Measurements from ENCODE around the gene REEP3.

REEP3 gene

GRCh38 chr10:63629363-63630084 is 108.3 kb downstream of the REEP3 start:
- peak; percentile 32 for DNase-seq (ENCODE audit: insufficient read length, low spot score)
- peak; percentile 73 for FAIRE-seq
- TF ChIP-seq TAF1 (IDR thresholded peaks at IDR 0.05; ENCODE audit: low read depth, low read length) (0 out of 2 replicates have a peak, but pooled peaks have one; percentile 23), POLR2A (IDR thresholded peaks at IDR 0.05; ENCODE audit: low read depth, low read length) (no peak), PAX5 (IDR thresholded peaks at IDR 0.05; ENCODE audit: insufficient read depth, low read length, severe bottlenecking) (no peak), POLR2AphosphoS5 (IDR thresholded peaks at IDR 0.05; ENCODE audit: low read depth, low read length) (no peak; the same call in 1 of the 2 replicates), POU2F2 (IDR thresholded peaks at IDR 0.05; ENCODE audit: low read depth, low read length) (peak; percentile 59; the same call in 1 of the 2 replicates), SPI1 (IDR thresholded peaks at IDR 0.05; ENCODE audit: low read depth, low read length) (no peak)

GRCh38 chr10:63630085-63630930 is 109.1 kb downstream of the REEP3 start:
- TF ChIP-seq POLR2AphosphoS5 (IDR thresholded peaks at IDR 0.05; ENCODE audit: low read depth, low read length) (no peak), POLR2A (IDR thresholded peaks at IDR 0.05; ENCODE audit: low read depth, low read length) (peak; percentile 27; the same call in 1 of the 2 replicates)
- peak; percentile 63 for DNase-seq (ENCODE audit: insufficient read length, low spot score)
- FAIRE-seq: peak; percentile 84

GRCh38 chr10:63630931-63631680 is 109.9 kb downstream of the REEP3 start:
- TF ChIP-seq SPI1 (IDR thresholded peaks at IDR 0.05; ENCODE audit: low read depth, low read length) (no peak), POLR2A (IDR thresholded peaks at IDR 0.05; ENCODE audit: low read depth, low read length) (no peak), POU2F2 (IDR thresholded peaks at IDR 0.05; ENCODE audit: low read depth, low read length) (no peak), PAX5 (IDR thresholded peaks at IDR 0.05; ENCODE audit: insufficient read depth, low read length, severe bottlenecking) (no peak), TAF1 (IDR thresholded peaks at IDR 0.05; ENCODE audit: low read depth, low read length) (no peak), POLR2AphosphoS5 (IDR thresholded peaks at IDR 0.05; ENCODE audit: low read depth, low read length) (no peak)
- no peak for DNase-seq (ENCODE audit: insufficient read length, low spot score)
- FAIRE-seq: no peak

GRCh38 chr10:63631991-63632390 is 110.8 kb downstream of the REEP3 start:
- no peak for FAIRE-seq
- no peak for DNase-seq (ENCODE audit: insufficient read length, low spot score)
- TF ChIP-seq TAF1 (IDR thresholded peaks at IDR 0.05; ENCODE audit: low read depth, low read length) (no peak), POU2F2 (IDR thresholded peaks at IDR 0.05; ENCODE audit: low read depth, low read length) (no peak), POLR2AphosphoS5 (IDR thresholded peaks at IDR 0.05; ENCODE audit: low read depth, low read length) (no peak), SPI1 (IDR thresholded peaks at IDR 0.05; ENCODE audit: low read depth, low read length) (no peak), PAX5 (IDR thresholded peaks at IDR 0.05; ENCODE audit: insufficient read depth, low read length, severe bottlenecking) (no peak), POLR2A (IDR thresholded peaks at IDR 0.05; ENCODE audit: low read depth, low read length) (no peak)

- no peak for FAIRE-seq
- no peak for DNase-seq (ENCODE audit: insufficient read length, low spot score)
- no peak for TF ChIP-seq PAX5 (IDR thresholded peaks at IDR 0.05; ENCODE audit: insufficient read depth, low read length, severe bottlenecking)
- no peak for TF ChIP-seq TAF1 (IDR thresholded peaks at IDR 0.05; ENCODE audit: low read depth, low read length)
- TF ChIP-seq POLR2AphosphoS5 (IDR thresholded peaks at IDR 0.05; ENCODE audit: low read depth, low read length): no peak
- no peak for TF ChIP-seq SPI1 (IDR thresholded peaks at IDR 0.05; ENCODE audit: low read depth, low read length)
- no peak for TF ChIP-seq POLR2A (IDR thresholded peaks at IDR 0.05; ENCODE audit: low read depth, low read length)
- TF ChIP-seq POU2F2 (IDR thresholded peaks at IDR 0.05; ENCODE audit: low read depth, low read length): no peak
These were observed 112.7 kb downstream of the REEP3 start for GRCh38 chr10:63633677-63634487.

GRCh38 chr10:63634488-63635065 is 113.4 kb downstream of the REEP3 start:
- TF ChIP-seq TAF1 (IDR thresholded peaks at IDR 0.05; ENCODE audit: low read depth, low read length) (no peak), POLR2AphosphoS5 (IDR thresholded peaks at IDR 0.05; ENCODE audit: low read depth, low read length) (no peak), SPI1 (IDR thresholded peaks at IDR 0.05; ENCODE audit: low read depth, low read length) (no peak), POU2F2 (IDR thresholded peaks at IDR 0.05; ENCODE audit: low read depth, low read length) (no peak), POLR2A (IDR thresholded peaks at IDR 0.05; ENCODE audit: low read depth, low read length) (no peak), PAX5 (IDR thresholded peaks at IDR 0.05; ENCODE audit: insufficient read depth, low read length, severe bottlenecking) (no peak)
- FAIRE-seq: no peak
- DNase-seq (ENCODE audit: insufficient read length, low spot score): no peak

GRCh38 chr10:63636812-63637211 is 115.6 kb downstream of the REEP3 start:
- peak; percentile 5 for FAIRE-seq
- TF ChIP-seq POU2F2 (IDR thresholded peaks at IDR 0.05; ENCODE audit: low read depth, low read length) (no peak), PAX5 (IDR thresholded peaks at IDR 0.05; ENCODE audit: insufficient read depth, low read length, severe bottlenecking) (no peak), SPI1 (IDR thresholded peaks at IDR 0.05; ENCODE audit: low read depth, low read length) (peak; percentile 61), POLR2A (IDR thresholded peaks at IDR 0.05; ENCODE audit: low read depth, low read length) (no peak)
- DNase-seq (ENCODE audit: insufficient read length, low spot score): no peak

GRCh38 chr10:63637901-63638327 is 116.7 kb downstream of the REEP3 start:
- FAIRE-seq (no peak), DNase-seq (ENCODE audit: insufficient read length, low spot score) (no peak)
- TF ChIP-seq POLR2A (IDR thresholded peaks at IDR 0.05; ENCODE audit: low read depth, low read length) (no peak), POLR2AphosphoS5 (IDR thresholded peaks at IDR 0.05; ENCODE audit: low read depth, low read length) (no peak), SPI1 (IDR thresholded peaks at IDR 0.05; ENCODE audit: low read depth, low read length) (no peak), POU2F2 (IDR thresholded peaks at IDR 0.05; ENCODE audit: low read depth, low read length) (no peak), PAX5 (IDR thresholded peaks at IDR 0.05; ENCODE audit: insufficient read depth, low read length, severe bottlenecking) (no peak), TAF1 (IDR thresholded peaks at IDR 0.05; ENCODE audit: low read depth, low read length) (no peak)
